DMS 273 (cell line): Measurements from ENCODE around the gene RUNX3.

Experiments used
- DNase-seq: peaks from one replicate; lab custom pipeline; 2025; ENCODE audit not compliant: unreplicated experiment; lab: John Stamatoyannopoulos, UW

RUNX3 gene

GRCh38 chr1:24963943-24964693 lies 34.0 kb upstream of the RUNX3 start:
- DNase-seq, result no peak

DNA sequence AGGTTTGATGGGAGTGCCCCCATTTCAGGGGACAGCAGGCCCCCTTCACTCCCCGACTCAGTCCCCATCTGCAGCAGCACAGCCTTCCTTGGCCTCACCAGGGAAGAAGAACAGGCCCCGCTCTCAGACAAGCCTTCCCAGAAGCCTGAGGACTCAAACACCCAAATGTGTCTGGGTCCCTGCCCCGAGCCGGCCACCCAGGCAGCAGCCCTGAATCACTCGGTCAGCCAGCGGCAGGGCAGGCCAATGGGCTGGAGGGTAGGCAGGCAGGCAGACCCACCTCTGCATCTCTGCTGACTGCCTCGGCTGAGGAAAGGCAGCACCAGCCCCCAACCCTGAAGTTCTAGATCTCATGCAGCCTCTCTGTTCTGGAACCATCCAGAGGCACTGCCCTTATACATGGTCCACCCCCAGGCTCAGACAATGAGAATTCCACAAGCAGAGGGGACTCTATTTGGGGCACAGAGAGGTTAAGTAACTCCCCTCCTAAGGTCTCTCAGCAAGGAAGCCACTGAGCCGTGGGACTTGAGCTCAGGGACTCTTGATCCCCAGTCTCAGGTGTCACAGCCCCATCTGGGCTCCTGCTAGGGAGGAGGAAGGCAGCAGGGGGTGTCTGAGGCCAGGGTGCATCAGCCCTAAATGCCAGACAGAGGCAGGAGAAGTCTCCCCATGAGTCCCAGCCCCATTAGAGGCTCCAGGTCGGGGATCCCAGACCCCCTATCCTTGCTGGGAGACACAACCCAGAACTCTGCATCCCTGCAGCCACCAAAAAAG lies 33.2 kb upstream of the RUNX3 start:
- peak; percentile 16 for DNase-seq

DNA sequence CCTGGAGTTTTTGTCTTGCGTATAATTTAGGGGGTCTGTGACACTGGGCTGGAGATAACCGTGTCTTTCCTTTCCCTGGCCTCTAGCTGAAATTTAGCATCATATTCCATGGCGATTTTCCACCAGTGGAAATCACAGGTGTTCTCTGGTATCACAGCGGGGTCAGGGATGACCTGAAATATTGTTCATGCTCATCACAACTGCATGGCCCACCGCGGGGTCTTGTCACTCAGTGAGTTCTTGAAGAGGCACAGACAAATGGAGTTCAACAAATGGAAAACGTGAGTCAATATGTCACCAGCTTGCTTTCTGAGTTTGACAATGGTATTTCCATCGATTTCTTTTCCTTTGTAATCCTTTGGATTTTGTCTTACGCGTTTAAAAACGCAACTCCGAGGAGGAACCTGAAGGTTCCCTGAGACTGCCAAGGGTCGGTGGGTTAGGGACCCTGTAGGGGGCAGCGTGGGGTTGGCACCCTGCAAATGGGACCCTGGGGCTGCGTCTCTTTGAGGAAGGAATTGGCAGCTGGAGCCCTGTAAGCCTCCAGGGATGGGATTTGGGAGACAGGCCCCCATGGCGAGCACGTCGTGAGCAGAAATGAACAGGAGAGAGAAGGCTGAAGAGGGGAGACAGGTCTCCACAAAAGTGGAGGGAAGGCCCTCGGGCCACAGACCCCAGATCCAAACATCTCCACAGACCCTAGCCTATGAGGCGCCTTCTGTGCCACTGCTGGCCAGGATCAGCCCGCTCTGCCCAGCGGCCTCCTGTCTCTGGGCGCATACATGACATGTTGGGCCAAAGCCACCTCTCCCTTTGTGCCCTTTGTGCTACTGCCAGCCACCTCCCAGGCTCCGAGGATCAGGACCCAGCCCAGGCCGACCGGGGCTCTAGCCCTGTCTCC lies 32.1 kb upstream of the RUNX3 start:
- no peak for DNase-seq

DNA sequence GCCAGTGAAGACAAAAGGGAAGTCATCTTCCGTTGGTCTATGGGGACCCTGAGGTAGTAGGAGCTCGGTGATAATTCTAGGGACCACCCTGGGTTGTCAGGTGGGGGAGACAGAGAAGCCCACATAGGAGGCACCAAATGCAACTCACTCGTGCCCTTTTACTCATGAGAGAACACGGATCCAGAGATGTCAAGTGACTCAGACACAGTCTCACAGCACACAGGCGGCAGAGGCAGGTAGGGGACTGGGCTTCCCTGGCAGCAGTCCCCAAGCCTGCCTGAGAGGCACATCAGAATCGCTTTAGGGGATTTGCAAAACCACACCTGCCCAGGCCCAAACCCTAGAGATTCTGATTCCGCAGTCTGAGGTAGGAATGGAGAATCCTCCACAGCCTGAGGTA lies 31.3 kb upstream of the RUNX3 start:
- DNase-seq, result no peak

DNA sequence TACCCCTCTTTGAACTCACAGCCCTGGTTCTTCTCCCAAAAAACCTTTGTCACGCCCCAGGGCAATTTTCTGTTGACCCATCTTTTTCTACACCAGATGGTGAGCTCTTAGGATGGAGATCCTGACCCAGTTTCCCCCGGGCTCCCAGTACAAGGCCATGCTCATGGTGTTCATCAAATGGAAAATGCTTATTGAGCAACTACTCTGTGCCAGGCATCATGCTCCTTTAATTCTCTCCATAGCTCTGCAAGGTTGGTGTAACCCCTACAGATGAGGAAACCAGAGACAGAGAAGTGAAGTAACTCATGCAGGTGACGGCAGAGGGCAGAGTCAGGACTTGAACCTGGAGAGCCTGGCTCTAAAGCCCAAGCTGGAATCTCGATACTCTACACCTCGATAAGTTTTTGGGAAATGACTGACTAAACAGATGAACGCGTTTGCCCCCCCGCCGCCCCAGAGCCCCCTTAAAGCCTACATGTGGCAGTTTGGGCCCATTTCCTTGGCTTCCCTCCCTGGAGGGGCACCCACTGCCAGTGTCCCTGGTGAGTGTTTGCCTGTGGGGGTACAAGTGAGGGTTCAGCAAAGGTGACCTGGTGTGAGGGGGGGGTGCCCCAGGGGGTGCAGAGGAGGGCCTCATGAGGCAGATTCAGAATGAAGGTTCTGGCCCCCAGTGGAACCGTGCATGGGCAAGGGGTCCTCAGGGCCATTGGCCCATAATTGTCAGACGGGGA lies 30.2 kb upstream of the RUNX3 start:
- no peak for DNase-seq

DNA sequence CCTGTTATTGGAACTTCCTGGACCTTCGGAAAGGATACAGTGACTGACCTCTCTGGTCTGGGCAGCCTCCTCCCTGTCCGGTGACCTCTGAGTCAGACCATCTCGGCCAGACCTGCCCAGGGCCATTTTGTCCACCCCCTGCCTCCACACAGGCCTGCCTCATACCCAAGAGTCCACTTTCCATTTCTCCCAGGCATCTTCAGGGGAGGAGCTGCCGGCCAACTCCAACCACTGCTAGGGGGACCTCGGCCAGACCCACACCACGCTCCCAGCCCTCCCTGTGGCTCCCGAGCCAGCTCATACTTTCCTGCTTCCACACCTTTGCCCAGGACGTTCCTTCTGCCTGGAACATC lies 29.5 kb upstream of the RUNX3 start:
- no peak for DNase-seq

DNA sequence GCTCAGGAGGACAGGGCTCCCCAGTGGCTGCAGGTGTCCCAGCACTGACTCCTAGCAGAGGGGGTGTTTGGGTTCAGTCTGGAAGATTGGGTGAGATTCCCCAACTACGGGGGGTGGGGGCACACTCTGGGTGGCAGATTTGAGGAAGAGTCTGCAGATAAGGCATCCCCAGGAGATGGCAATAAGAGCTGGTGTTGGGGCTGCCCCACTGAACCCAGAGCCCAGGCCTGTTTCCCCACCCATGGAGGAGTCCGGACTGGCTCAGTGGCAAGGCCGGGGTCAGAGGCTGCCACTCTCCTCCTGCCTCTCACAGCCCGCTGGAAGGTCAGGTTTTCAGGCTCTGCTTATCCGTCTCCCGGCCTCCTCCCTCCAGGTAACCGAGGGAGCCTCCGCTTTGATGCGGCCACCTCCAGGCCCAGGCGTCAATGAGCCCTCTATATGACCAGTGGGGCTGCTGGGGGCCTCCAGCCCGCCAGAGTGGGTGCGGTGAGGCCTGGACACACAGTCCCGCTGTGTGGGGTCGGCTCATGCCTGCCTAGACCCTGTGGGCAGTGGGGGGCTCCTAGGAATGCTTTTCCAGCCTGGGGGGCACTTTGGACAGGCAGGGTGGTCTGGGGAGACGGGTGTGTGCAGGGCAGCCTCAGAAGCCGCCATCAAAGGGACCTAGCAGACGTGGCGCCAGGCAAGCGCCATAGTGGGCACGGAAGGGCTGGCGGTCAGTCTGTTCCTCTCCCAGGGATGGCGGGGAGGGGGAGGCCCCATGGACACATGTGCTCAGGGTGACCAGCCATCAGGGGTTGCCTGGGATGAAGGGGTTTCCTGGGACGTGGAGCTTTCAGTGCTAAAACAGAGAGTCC lies 28.9 kb upstream of the RUNX3 start:
- DNase-seq, result no peak

DNA sequence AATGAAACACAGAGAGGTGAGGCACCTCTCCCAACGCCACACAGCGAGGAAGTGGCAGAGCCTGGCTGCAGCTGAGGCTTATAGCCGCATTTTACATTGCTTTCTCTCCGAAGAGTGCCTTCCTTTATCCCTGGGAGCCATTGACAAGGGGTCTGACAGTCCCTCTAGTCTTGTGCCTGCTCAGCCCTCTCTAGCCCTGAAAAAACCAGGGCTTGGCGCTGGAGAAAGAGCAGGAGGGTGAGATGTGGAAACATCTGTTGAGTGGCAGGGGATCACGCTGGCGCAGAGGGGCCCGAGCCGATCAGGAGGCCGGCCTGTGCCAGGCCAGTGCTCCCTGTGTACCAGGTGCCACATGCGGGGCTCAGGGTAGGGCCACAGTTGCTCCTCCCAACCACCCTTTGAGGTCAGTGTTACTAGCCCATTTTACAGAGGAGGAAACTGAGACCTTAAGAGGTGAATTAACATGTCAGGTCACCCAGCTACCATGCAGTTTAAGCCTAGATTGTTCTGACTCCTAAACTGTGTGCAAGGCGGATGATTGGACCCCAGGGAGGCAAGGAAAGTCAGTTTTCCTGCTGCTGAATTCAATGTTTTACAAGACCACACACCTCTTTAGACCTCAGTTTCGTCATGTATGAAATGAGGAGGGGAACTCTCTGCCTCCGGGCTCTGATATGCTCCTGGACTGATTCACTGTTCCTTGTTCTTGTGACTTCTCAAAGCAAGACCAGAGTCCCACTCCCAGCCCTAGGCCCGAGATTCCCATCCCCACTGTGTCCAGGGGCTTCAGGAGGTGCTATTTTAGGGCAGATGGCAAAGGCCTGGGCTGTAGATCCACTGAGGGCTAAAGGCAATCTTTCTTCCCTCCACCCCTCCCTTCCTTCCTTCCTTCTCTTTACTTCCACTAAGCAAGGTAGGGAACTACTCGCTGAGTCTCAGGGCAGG lies 28.0 kb upstream of the RUNX3 start:
- no peak for DNase-seq

DNA sequence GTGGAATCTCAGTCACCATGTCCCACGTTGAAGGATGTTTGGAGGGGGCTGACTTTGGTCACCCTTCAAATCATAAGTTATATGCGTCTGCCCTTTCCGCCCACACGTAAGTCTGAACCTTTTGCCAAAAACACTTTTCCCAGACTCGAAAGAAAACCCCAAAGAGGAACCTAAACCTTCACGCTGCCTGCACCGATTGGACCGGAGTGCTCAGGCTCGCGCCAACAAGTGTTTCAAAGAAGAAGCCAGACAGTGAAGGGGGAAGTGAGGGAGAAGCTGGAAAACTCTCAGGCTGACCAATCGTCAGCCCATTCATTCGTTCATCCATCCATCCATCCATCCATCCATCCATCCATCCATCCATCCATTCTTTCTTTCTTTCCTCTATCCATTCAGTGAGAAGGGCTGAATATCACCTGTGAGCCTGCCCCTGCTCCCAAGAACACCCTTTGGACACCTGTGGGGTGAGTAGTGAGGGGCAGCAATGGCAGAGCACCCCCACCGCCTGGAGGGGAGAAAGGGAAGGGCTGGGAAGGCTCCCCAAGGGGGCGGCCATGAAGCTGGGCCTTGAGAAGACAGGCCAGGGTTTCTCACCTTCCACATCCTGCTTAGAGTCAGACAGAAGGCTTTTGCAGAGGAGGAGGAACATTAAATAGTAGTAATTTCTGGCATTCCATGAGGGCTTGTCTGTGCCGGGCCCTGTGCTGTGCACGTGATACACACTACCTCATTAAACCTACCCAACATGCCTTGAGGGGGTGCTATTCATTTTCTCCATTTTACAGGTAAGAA lies 27.1 kb upstream of the RUNX3 start:
- no peak for DNase-seq

DNA sequence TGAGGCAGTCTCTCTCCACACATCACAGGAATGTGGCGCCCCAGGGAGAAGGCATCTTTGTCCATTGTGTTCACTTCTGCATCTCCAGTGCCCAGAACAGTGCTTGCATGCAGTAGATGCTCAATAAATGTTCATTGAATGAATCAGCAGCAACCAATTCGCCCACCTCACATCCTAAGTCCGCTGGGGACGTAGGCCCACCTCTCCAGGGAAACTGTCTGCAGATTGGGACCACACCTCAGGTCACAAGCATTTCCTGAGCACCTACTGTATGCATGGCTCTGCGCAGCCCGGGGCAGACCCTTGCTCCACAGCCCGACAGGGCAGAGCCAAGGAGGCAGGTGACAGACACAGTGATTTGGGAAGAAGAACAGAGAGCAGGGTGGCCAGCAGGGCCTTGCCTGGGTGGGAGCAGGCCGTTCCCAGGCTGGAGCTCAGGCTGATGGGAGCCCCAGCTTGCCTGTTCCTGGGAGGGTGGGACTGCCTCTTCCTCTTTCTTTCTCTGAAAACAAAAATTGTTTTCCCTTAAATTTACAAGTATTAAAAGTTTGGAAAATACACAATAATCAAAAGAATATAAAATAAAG lies 25.8 kb upstream of the RUNX3 start:
- no peak for DNase-seq

- no peak for DNase-seq
Observed at GRCh38 chr1:24955161-24955560, 25.1 kb upstream of the RUNX3 start.

- DNase-seq, result no peak
Observed at GRCh38 chr1:24954631-24955030, 24.6 kb upstream of the RUNX3 start.

- DNase-seq, result no peak
Observed at GRCh38 chr1:24954022-24954421, 23.9 kb upstream of the RUNX3 start.

- no peak for DNase-seq
Observed at GRCh38 chr1:24952413-24952841, 22.4 kb upstream of the RUNX3 start.

GRCh38 chr1:24951810-24952412 lies 21.8 kb upstream of the RUNX3 start:
- DNase-seq, result no peak

GRCh38 chr1:24951337-24951736 lies 21.3 kb upstream of the RUNX3 start:
- no peak for DNase-seq

DNA sequence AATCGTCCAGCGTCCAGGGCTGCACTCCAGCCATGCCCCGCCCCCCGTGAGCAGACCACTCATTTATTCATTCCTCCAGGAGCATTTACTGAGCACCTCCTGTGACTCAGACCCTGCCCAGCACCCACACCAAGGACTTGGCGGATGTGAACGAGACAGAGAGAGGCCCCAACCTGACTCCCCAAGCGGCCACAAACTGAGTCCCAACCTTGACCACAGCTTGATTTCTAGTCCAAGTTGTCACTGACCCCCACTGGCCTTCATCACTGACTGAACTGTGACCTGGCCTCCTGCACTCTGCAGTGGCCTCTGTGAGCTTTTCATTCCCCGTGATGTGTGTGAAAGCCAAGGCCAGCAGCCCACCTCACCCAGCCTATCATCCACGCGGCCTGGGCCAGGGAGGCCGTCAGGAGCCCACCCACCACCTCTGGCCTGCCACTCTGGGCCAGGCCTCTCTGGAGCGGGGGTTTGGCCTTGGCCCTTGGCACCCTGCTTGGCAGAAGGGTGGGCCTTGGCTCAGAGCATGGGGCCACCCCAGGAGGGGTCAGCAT lies 19.3 kb upstream of the RUNX3 start:
- DNase-seq, result no peak
